Measurements from ENCODE around the gene STXBP6. TPM values are rescaled to one million over a fixed set of nuclear protein-coding genes. Genes with fewer than 3 reads are reported as not detected.

The STXBP6 gene
- total RNA-seq, 1 experiment from 2014 or later: not detected

DNA sequence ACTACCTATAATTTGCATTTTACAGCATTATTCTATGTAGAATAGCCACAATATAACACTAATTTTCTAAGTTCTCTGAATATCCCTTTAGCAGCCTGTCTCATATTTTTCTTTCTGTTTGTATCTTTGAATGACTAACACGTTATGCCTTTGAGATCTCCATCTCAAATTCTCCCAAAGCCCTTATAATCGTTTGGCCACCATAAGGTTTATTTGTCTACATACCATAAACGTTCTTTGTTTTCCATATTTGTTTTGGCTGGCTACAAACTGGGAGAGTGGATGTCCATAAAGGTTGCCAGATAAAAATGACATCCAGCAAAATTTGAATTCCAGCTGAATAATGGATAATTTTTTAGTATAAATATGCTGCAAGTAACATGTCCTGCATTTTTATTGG, 203.7 kb downstream of the STXBP6 start:
- no peak overlapping the region for H3K4me3 ChIP-seq (ENCODE audit: low read depth in 2 of 2, low read length in 2 of 2)
- intact Hi-C loops (cut with micrococcal nuclease; ENCODE audit: unreplicated experiment) (no loop called here), in situ Hi-C loops (cut with HindIII; ENCODE audit: low pct_unique_long_range_greater_than_20kb, low sequenced_read_pairs) (no loop called here)
- ATAC-seq: no peak
- ChIA-PET POLR2A (no interaction called here), CTCF (no interaction called here)
- H3K9me3 ChIP-seq (ENCODE audit: control insufficient read depth, insufficient read depth, low read depth, low read length): no peaks in the 10 kb centered on the region
- H3K27me3 ChIP-seq (ENCODE audit: control insufficient read depth, insufficient read depth, low read length): no peaks in the 10 kb centered on the region
- H3K36me3 ChIP-seq (ENCODE audit: control insufficient read depth, insufficient read depth, low read length): no peaks in the 10 kb centered on the region
- DNase-seq (ENCODE audit: low read depth, low spot score): no peak
- TF ChIP-seq SIN3A (IDR thresholded peaks at IDR 0.05; ENCODE audit: borderline replicate concordance, insufficient read depth, low read depth, low read length) (no peak), POLR2AphosphoS5 (IDR thresholded peaks at IDR 0.05; ENCODE audit: low read depth, low read length) (no peak), TCF7L2 (IDR thresholded peaks at IDR 0.05; ENCODE audit: low read depth, low read length) (no peak)
- TF ChIP-seq, protein P1, sequence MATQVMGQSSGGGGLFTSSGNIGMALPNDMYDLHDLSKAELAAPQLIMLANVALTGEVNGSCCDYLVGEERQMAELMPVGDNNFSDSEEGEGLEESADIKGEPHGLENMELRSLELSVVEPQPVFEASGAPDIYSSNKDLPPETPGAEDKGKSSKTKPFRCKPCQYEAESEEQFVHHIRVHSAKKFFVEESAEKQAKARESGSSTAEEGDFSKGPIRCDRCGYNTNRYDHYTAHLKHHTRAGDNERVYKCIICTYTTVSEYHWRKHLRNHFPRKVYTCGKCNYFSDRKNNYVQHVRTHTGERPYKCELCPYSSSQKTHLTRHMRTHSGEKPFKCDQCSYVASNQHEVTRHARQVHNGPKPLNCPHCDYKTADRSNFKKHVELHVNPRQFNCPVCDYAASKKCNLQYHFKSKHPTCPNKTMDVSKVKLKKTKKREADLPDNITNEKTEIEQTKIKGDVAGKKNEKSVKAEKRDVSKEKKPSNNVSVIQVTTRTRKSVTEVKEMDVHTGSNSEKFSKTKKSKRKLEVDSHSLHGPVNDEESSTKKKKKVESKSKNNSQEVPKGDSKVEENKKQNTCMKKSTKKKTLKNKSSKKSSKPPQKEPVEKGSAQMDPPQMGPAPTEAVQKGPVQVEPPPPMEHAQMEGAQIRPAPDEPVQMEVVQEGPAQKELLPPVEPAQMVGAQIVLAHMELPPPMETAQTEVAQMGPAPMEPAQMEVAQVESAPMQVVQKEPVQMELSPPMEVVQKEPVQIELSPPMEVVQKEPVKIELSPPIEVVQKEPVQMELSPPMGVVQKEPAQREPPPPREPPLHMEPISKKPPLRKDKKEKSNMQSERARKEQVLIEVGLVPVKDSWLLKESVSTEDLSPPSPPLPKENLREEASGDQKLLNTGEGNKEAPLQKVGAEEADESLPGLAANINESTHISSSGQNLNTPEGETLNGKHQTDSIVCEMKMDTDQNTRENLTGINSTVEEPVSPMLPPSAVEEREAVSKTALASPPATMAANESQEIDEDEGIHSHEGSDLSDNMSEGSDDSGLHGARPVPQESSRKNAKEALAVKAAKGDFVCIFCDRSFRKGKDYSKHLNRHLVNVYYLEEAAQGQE (IDR thresholded peaks at IDR 0.05; ENCODE audit: insufficient read depth in 1 of 2, low read depth in 2 of 2, low read length in 1 of 2): no peak
- TF ChIP-seq, protein P2, sequence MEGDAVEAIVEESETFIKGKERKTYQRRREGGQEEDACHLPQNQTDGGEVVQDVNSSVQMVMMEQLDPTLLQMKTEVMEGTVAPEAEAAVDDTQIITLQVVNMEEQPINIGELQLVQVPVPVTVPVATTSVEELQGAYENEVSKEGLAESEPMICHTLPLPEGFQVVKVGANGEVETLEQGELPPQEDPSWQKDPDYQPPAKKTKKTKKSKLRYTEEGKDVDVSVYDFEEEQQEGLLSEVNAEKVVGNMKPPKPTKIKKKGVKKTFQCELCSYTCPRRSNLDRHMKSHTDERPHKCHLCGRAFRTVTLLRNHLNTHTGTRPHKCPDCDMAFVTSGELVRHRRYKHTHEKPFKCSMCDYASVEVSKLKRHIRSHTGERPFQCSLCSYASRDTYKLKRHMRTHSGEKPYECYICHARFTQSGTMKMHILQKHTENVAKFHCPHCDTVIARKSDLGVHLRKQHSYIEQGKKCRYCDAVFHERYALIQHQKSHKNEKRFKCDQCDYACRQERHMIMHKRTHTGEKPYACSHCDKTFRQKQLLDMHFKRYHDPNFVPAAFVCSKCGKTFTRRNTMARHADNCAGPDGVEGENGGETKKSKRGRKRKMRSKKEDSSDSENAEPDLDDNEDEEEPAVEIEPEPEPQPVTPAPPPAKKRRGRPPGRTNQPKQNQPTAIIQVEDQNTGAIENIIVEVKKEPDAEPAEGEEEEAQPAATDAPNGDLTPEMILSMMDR (IDR thresholded peaks at IDR 0.05): no peak
- H3K4me1 ChIP-seq (ENCODE audit: control insufficient read depth, insufficient read depth, low read length): no peaks in the 10 kb centered on the region
- H3K27ac ChIP-seq (ENCODE audit: low read length): no peak overlapping the region
- BruUV-seq (replicated peaks): no TSS peak

DNA sequence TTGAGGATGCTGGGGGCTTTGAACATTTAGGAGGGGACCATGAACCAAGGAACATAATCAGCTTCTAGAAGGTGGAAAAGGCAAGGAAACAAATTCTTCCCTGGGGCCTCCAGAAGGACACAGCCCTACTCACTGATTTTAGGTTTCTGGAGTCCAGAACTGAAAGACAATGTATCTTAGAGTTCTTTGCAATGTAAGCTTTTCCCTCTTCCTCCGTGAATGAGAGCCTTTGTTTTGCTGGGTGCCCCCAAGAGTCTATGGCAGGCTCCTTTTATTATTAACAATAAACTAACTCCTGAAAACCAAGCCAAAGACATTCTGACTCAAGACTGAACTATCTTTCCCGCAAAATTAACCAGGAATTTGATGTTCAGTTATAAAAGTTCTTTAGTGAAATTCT, 204.1 kb downstream of the STXBP6 start:
- no peaks in the 10 kb centered on the region for H3K36me3 ChIP-seq (ENCODE audit: control insufficient read depth, insufficient read depth, low read length)
- H3K4me3 ChIP-seq (ENCODE audit: low read depth in 2 of 2, low read length in 2 of 2): no peak overlapping the region
- ChIA-PET CTCF (no interaction called here), POLR2A (no interaction called here)
- H3K9me3 ChIP-seq (ENCODE audit: control insufficient read depth, insufficient read depth, low read depth, low read length): no peaks in the 10 kb centered on the region
- no peaks in the 10 kb centered on the region for H3K27me3 ChIP-seq (ENCODE audit: control insufficient read depth, insufficient read depth, low read length)
- ATAC-seq: no peak
- TF ChIP-seq TCF7L2 (IDR thresholded peaks at IDR 0.05; ENCODE audit: low read depth, low read length): no peak
- TF ChIP-seq, protein P1 (IDR thresholded peaks at IDR 0.05; ENCODE audit: insufficient read depth in 1 of 2, low read depth in 2 of 2, low read length in 1 of 2): no peak
- TF ChIP-seq, protein P2 (IDR thresholded peaks at IDR 0.05): no peak
- no peak for TF ChIP-seq POLR2AphosphoS5 (IDR thresholded peaks at IDR 0.05; ENCODE audit: low read depth, low read length)
- no peak for TF ChIP-seq SIN3A (IDR thresholded peaks at IDR 0.05; ENCODE audit: borderline replicate concordance, insufficient read depth, low read depth, low read length)
- intact Hi-C loops (cut with micrococcal nuclease; ENCODE audit: unreplicated experiment): no loop called here
- DNase-seq (ENCODE audit: low read depth, low spot score): no peak
- no peaks in the 10 kb centered on the region for H3K4me1 ChIP-seq (ENCODE audit: control insufficient read depth, insufficient read depth, low read length)
- BruUV-seq (replicated peaks): no TSS peak
- no peak overlapping the region for H3K27ac ChIP-seq (ENCODE audit: low read length)
- in situ Hi-C loops (cut with HindIII; ENCODE audit: low pct_unique_long_range_greater_than_20kb, low sequenced_read_pairs): no loop called here
